ENCODE results near the gene TOB1.

Gene TOB1

DNA sequence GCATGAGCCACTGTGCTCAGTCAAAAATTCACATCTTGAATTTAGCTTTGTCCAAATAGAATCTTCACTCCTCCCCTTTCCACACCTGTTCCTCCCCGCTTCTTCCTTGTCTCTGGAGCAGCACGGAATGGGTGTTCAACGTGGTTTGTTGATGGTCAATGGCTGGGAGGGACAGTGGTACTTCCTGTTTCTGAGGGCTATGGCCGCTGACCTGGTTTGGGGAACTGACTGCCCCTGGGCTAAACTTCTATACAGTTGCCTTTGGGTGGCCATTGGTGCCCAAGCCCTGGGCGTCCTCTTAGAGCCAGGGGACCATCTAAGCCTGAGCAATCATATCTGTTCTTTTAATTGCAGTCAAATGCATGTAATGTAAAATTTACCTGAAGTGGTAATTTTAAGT is 49.9 kb downstream of the TOB1 start:
- DNase-seq (ENCODE audit: low read depth) = no peak
- no peak overlapping the region for H3K4me3 ChIP-seq (ENCODE audit: low read depth, low read length)
- TF ChIP-seq, protein P1, sequence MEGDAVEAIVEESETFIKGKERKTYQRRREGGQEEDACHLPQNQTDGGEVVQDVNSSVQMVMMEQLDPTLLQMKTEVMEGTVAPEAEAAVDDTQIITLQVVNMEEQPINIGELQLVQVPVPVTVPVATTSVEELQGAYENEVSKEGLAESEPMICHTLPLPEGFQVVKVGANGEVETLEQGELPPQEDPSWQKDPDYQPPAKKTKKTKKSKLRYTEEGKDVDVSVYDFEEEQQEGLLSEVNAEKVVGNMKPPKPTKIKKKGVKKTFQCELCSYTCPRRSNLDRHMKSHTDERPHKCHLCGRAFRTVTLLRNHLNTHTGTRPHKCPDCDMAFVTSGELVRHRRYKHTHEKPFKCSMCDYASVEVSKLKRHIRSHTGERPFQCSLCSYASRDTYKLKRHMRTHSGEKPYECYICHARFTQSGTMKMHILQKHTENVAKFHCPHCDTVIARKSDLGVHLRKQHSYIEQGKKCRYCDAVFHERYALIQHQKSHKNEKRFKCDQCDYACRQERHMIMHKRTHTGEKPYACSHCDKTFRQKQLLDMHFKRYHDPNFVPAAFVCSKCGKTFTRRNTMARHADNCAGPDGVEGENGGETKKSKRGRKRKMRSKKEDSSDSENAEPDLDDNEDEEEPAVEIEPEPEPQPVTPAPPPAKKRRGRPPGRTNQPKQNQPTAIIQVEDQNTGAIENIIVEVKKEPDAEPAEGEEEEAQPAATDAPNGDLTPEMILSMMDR (IDR thresholded peaks at IDR 0.05; ENCODE audit: insufficient read depth, low read depth, low read length, missing control alignments) = no peak

DNA sequence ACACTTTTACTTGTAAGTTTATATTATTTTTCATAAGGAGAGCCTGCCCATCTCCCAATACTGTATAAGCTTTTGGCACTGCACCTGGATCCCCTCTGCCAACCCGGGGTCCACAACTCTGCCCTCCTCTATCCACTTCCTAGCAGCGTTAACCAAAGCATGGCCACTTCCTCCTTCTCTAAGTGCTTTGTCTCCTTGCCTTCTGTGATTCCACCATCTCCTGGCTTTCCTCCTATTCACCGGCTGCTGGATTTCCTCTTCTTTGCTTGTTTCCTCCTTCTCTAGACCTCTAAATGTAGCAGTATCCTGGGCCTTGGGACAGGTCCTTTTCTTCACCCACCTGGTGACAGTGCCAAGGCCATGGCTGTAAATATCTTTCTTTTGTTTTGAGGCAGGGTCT is 50.8 kb downstream of the TOB1 start:
- H3K4me3 ChIP-seq (ENCODE audit: low read depth, low read length) = no peak overlapping the region
- no peak for DNase-seq (ENCODE audit: low read depth)
- TF ChIP-seq, protein P1 (IDR thresholded peaks at IDR 0.05; ENCODE audit: insufficient read depth, low read depth, low read length, missing control alignments) = no peak

DNA sequence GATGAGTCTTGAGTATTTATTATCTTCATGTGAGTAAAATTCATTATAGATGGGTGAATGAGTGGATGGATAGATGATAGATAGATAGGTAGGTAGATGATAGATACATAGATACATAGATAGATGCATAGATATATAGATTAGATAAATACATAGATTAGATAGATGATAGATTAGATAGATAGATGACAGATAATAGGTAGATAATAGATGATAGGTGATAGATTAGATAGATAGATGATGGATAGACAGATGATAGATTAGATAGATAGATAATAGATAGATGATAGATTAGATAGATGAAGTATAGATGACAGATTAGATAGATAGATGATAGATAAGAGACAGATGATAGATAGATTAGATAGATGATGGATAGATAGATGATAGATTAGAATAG is 52.6 kb downstream of the TOB1 start:
- DNase-seq (ENCODE audit: low read depth) = no peak
- TF ChIP-seq, protein P1 (IDR thresholded peaks at IDR 0.05; ENCODE audit: insufficient read depth, low read depth, low read length, missing control alignments) = no peak
- H3K4me3 ChIP-seq (ENCODE audit: low read depth, low read length) = no peak overlapping the region

Data from GM12865 (cell line).